H1 (cell line): ENCODE measurements around the gene ST6GALNAC5. TPM values are rescaled to one million over a fixed set of nuclear protein-coding genes. Genes with fewer than 3 reads are reported as not detected.

ENCODE experiments used
- CTCF ChIA-PET: fragments of 300-600 bp; sonication (Branson Sonifier 250); formaldehyde crosslinking; loops from one replicate; lab custom pipeline; 2021; ENCODE audit not compliant: partially characterized antibody; lab: Charles Lee
- POLR2A ChIA-PET: fragments of 300-600 bp; sonication (Branson Sonifier 250); formaldehyde crosslinking; loops from one replicate; lab custom pipeline; 2021; ENCODE audit warnings: inconsistent platforms; ENCODE audit not compliant: partially characterized antibody; lab: Charles Lee
- DNase-seq, 2 experiments: peaks; one replicate each; pipeline versions ENCODE4 v3.0.0 to v3.0.0-alpha.2; 2010 to 2022; ENCODE audit warnings: low spot score in 2 of 2, low read depth in 1 of 2, mixed read lengths in 1 of 2
- FAIRE-seq: peaks from 2 replicates; lab custom pipeline; 2011; peaks lifted over from hg19 to GRCh38; lab: Jason Lieb, UNC
- H2AFZ ChIP-seq: 2 replicates; pipeline ENCODE4 v1.8.1; 2012; ENCODE audit warnings: low read length, inconsistent platforms
- H2AK5ac ChIP-seq: 2 replicates; pipeline ENCODE4 v1.6.1; 2013; ENCODE audit warnings: low read depth, low read length
- H2BK120ac ChIP-seq: replicated peaks from 2 replicates; pipeline ENCODE3; 2013; ENCODE audit warnings: low read depth, low read length, inconsistent platforms
- H2BK12ac ChIP-seq: 2 replicates; pipeline ENCODE4 v1.6.1; 2013; ENCODE audit warnings: low read depth, low read length
- H2BK15ac ChIP-seq: 2 replicates; pipeline ENCODE4 v1.6.1; 2013; ENCODE audit warnings: low read length
- H2BK20ac ChIP-seq: 2 replicates; pipeline ENCODE4 v1.6.1; 2013; ENCODE audit warnings: low read length
- H2BK5ac ChIP-seq: 2 replicates; pipeline ENCODE4 v1.6.1; 2013; ENCODE audit warnings: low read depth, low read length
- H3K14ac ChIP-seq: 2 replicates; pipeline ENCODE4 v1.6.1; 2013; ENCODE audit warnings: inconsistent platforms; ENCODE audit not compliant: insufficient read length
- H3K18ac ChIP-seq: 2 replicates; pipeline ENCODE4 v1.6.1; 2013; ENCODE audit warnings: low read length; ENCODE audit errors: extremely low read depth
- H3K23ac ChIP-seq: 2 replicates; pipeline ENCODE4 v1.6.1; 2013; ENCODE audit warnings: inconsistent platforms; ENCODE audit not compliant: insufficient read length
- H3K23me2 ChIP-seq: 2 replicates; pipeline ENCODE4 v1.6.1; 2013; ENCODE audit warnings: low read depth, low read length
- H3K27ac ChIP-seq: 2 replicates; pipeline ENCODE4 v1.6.1; 2011; ENCODE audit warnings: low read depth, low read length, inconsistent platforms
- H3K27me3 ChIP-seq, 4 experiments: replicated peaks in 1 of 4; 1 replicate in 1 of 4; 2 replicates in 3 of 4; pipeline versions ENCODE4 v1.6.1 to v1.8.1; 2011 to 2013; ENCODE audit warnings: low read length in 3 of 4, mild to moderate bottlenecking in 3 of 4, inconsistent platforms in 2 of 4, mixed read lengths in 2 of 4, moderate library complexity in 1 of 4; ENCODE audit not compliant: control insufficient read depth in 3 of 4, insufficient read depth in 3 of 4; ENCODE audit errors: extremely low read depth in 1 of 4
- H3K36me3 ChIP-seq, 4 experiments: 2 replicates each; pipeline versions ENCODE4 v1.6.1 to v1.8.1; 2011 to 2013; ENCODE audit warnings: mild to moderate bottlenecking in 4 of 4, low read length in 3 of 4, moderate library complexity in 2 of 4, control low read depth in 1 of 4, inconsistent platforms in 1 of 4; ENCODE audit not compliant: insufficient read depth in 4 of 4, control insufficient read depth in 2 of 4
- H3K4ac ChIP-seq: replicated peaks from 2 replicates; pipeline ENCODE3; 2013; ENCODE audit warnings: low read length, low read depth, mixed read lengths, inconsistent platforms; ENCODE audit not compliant: insufficient read length
- H3K4me1 ChIP-seq, 4 experiments: replicated peaks in 1 of 4; 1 replicate in 1 of 4; 2 replicates in 3 of 4; pipeline versions ENCODE4 v1.6.1 to v1.8.1; 2011 to 2013; ENCODE audit warnings: low read length in 3 of 4, inconsistent platforms in 2 of 4, mixed read lengths in 1 of 4; ENCODE audit not compliant: insufficient read depth in 4 of 4, control insufficient read depth in 3 of 4
- H3K4me2 ChIP-seq, 2 experiments: 2 replicates each; pipeline versions ENCODE4 v1.6.1 to v1.8.1; 2011 to 2013; ENCODE audit warnings: low read depth in 2 of 2, low read length in 2 of 2, control low read depth in 1 of 2, inconsistent platforms in 1 of 2, mild to moderate bottlenecking in 1 of 2; ENCODE audit not compliant: insufficient read depth in 1 of 2
- H3K4me3 ChIP-seq, 4 experiments: fragments of 200-600, 300-600 bp in 1 of 4; sonication (generic), shearing (Covaris generic), sonication (Bioruptor Twin) in 1 of 4; 2 replicates each; pipeline versions ENCODE4 v1.5.1 to v1.8.1; 2011 to 2016; ENCODE audit warnings: low read length in 4 of 4, low read depth in 3 of 4, control low read depth in 2 of 4, inconsistent platforms in 2 of 4, mild to moderate bottlenecking in 2 of 4, mixed read lengths in 1 of 4, moderate library complexity in 1 of 4; ENCODE audit not compliant: insufficient read depth in 2 of 4; ENCODE audit errors: extremely low read depth in 1 of 4
- H3K56ac ChIP-seq: replicated peaks from 2 replicates; pipeline ENCODE3; 2013; ENCODE audit warnings: low read depth, mild to moderate bottlenecking, mixed read lengths, low read length, inconsistent platforms; ENCODE audit not compliant: insufficient read length
- H3K79me1 ChIP-seq: 2 replicates; pipeline ENCODE4 v1.6.1; 2013; ENCODE audit warnings: low read depth, low read length, control low read depth
- H3K79me2 ChIP-seq, 2 experiments: 2 replicates each; pipeline versions ENCODE4 v1.6.1 to v1.8.1; 2012 to 2013; ENCODE audit warnings: low read length in 2 of 2, mild to moderate bottlenecking in 2 of 2, inconsistent platforms in 1 of 2; ENCODE audit not compliant: insufficient read depth in 2 of 2, control insufficient read depth in 1 of 2
- H3K9ac ChIP-seq, 4 experiments: replicated peaks in 1 of 4; 1 replicate in 1 of 4; 2 replicates in 3 of 4; pipeline versions ENCODE4 v1.6.1 to v1.8.1; 2011 to 2013; ENCODE audit warnings: low read depth in 3 of 4, low read length in 3 of 4, control low read depth in 2 of 4, mild to moderate bottlenecking in 2 of 4, moderate library complexity in 2 of 4, inconsistent platforms in 1 of 4; ENCODE audit errors: extremely low read depth in 1 of 4
- H3K9me3 ChIP-seq, 2 experiments: 2 replicates each; pipeline versions ENCODE4 v1.6.1 to v1.8.1; 2012 to 2013; ENCODE audit warnings: mild to moderate bottlenecking in 2 of 2, moderate library complexity in 2 of 2, control low read depth in 1 of 2, inconsistent platforms in 1 of 2, low read depth in 1 of 2, low read length in 1 of 2, mixed read lengths in 1 of 2; ENCODE audit not compliant: insufficient read depth in 2 of 2
- H4K20me1 ChIP-seq, 2 experiments: replicated peaks in 1 of 2; 2 replicates each; pipeline versions ENCODE3 to v1.8.1; 2011 to 2013; ENCODE audit warnings: inconsistent platforms in 2 of 2, low read length in 2 of 2, mild to moderate bottlenecking in 1 of 2; ENCODE audit not compliant: insufficient read depth in 2 of 2, control insufficient read depth in 1 of 2
- H4K5ac ChIP-seq: 2 replicates; pipeline ENCODE4 v1.6.1; 2013; ENCODE audit warnings: low read length, low read depth, mixed read lengths, inconsistent platforms; ENCODE audit not compliant: insufficient read length
- H4K8ac ChIP-seq: 2 replicates; pipeline ENCODE4 v1.8.0; 2013; ENCODE audit warnings: mild to moderate bottlenecking, moderate library complexity, low read length, inconsistent platforms; ENCODE audit not compliant: insufficient read depth; ENCODE audit errors: extremely low read depth
- H4K91ac ChIP-seq: replicated peaks from 2 replicates; pipeline ENCODE3; 2013; ENCODE audit warnings: low read length, mixed read lengths, inconsistent platforms; ENCODE audit not compliant: insufficient read length
- BCL11A ChIP-seq, 2 experiments: IDR thresholded peaks; one replicate each; pipeline ENCODE4 v1.6.1; 2011; ENCODE audit warnings: low read depth in 2 of 2, low read length in 2 of 2, mild to moderate bottlenecking in 2 of 2
- E2F6 ChIP-seq: IDR thresholded peaks from 2 replicates; pipeline ENCODE4 v1.6.1; 2012; ENCODE audit warnings: inconsistent platforms
- EGR1 ChIP-seq: IDR thresholded peaks from 2 replicates; pipeline ENCODE4 v1.6.1; 2011; ENCODE audit warnings: low read depth, low read length, borderline replicate concordance
- EP300 ChIP-seq, 2 experiments: IDR thresholded peaks; 1 replicate in 1 of 2; 2 replicates in 1 of 2; pipeline ENCODE4 v1.6.1; 2011 to 2012; ENCODE audit warnings: low read depth in 2 of 2, low read length in 2 of 2, mild to moderate bottlenecking in 2 of 2, borderline replicate concordance in 1 of 2, inconsistent platforms in 1 of 2, moderate library complexity in 1 of 2
- KDM5A ChIP-seq: fragments of 200-600 bp; IDR thresholded peaks from 2 replicates; pipeline ENCODE4 v1.7.1; 2012; ENCODE audit warnings: mild to moderate bottlenecking, low read length, inconsistent platforms, mixed read lengths
- POU5F1 ChIP-seq: IDR thresholded peaks from 2 replicates; pipeline ENCODE4 v1.6.1; 2011; ENCODE audit warnings: low read depth, mild to moderate bottlenecking, low read length, moderate library complexity
- RFX5 ChIP-seq: IDR thresholded peaks from 2 replicates; pipeline ENCODE4 v1.6.1; 2011; ENCODE audit warnings: low read depth, low read length, improper control_type of control experiment, borderline replicate concordance
- SAP30 ChIP-seq: fragments of 300-600 bp; sonication (generic); IDR thresholded peaks from 2 replicates; pipeline ENCODE4 v1.7.1; 2012; ENCODE audit warnings: low read length, moderate library complexity, mild to moderate bottlenecking, inconsistent platforms; ENCODE audit not compliant: insufficient read depth, insufficient replicate concordance
- SIX5 ChIP-seq: IDR thresholded peaks from 2 replicates; pipeline ENCODE4 v1.6.1; 2011; ENCODE audit warnings: mild to moderate bottlenecking, low read depth, low read length
- TAF1 ChIP-seq: IDR thresholded peaks from 2 replicates; pipeline ENCODE4 v1.6.1; 2011; ENCODE audit warnings: mild to moderate bottlenecking, low read depth, low read length
- TCF12 ChIP-seq: IDR thresholded peaks from 2 replicates; pipeline ENCODE4 v1.6.1; 2011; ENCODE audit warnings: low read depth, mild to moderate bottlenecking, low read length
- YY1 ChIP-seq: IDR thresholded peaks from 2 replicates; pipeline ENCODE4 v1.6.1; 2011; ENCODE audit warnings: low read depth, mild to moderate bottlenecking, low read length
- WGBS, 2 experiments: shearing (Covaris generic) in 1 of 2; methylation state at CpG; one replicate each; pipeline versions ENCODE4 v1.1.6 to v1.1.7; 2013 to 2015; ENCODE audit warnings: low lambda C conversion rate in 2 of 2, mixed read lengths in 2 of 2, inconsistent platforms in 1 of 2, low coverage in 1 of 2, missing lambda C conversion rate in 1 of 2; ENCODE audit not compliant: insufficient replicate concordance in 2 of 2, insufficient coverage in 1 of 2, insufficient read length in 1 of 2; ENCODE audit errors: extremely low coverage in 1 of 2, missing lambda C conversion rate in 1 of 2; 5-methylcytosine and 5-hydroxymethylcytosine counted together
- polyA plus RNA-seq, 7 experiments: library from polyadenylated mRNA; depleted of rRNA in 3 of 7; stranded (reverse) in 5 of 7; unstranded in 2 of 7; fragments of >200 nt in 5 of 7; fragments of 200-250 nt in 2 of 7; gene quantifications; 1 replicate in 5 of 7; 2 replicates in 1 of 7; 4 replicates in 1 of 7; pipeline versions ENCODE4 v1.2.1 to v1.2.3, GENCODE V29; 2011 to 2013; ENCODE audit warnings: missing spikeins in 2 of 7, mixed read lengths in 2 of 7
- total RNA-seq: library from RNA; stranded (reverse); fragmentation: NEBNext Ultra II Directional; extraction: Animal tissue kit (Norgen Biotek cat#: 25700); gene quantifications from 2 replicates; pipeline ENCODE4 v1.2.1, GENCODE V29; 2021

Gene ST6GALNAC5
- total and polyA plus RNA-seq, 2 of the 8 experiments (the other 6 are each of a cell fraction or from before 2014, with no cell fraction given): 6.2 to 7.3 TPM

- Histone ChIP-seq H3K4me3 (no peak overlapping the region), H4K91ac (no peak overlapping the region), H3K4me2 (no peak overlapping the region), H3K27me3 (no peaks in the 10 kb centered on the region), H3K36me3 (no peaks in the 10 kb centered on the region), H3K18ac (no peak overlapping the region), H3K4me1 (no peaks in the 10 kb centered on the region), H4K5ac (no peak overlapping the region), H3K27ac (no peak overlapping the region), H3K9ac (no peak overlapping the region), H2BK5ac (no peak overlapping the region), H2AK5ac (no peak overlapping the region), H2BK15ac (no peak overlapping the region), H3K23me2 (no peaks in the 10 kb centered on the region), H3K56ac (no peak overlapping the region), H3K9me3 (0 out of 4 replicates have a peak, but pooled peaks cover 0 to 2% of the 10 kb centered on the region in 2 experiments), H4K8ac (no peak overlapping the region), H3K14ac (no peak overlapping the region), H2BK120ac (no peak overlapping the region), H2BK20ac (no peak overlapping the region), H3K79me1 (no peaks in the 10 kb centered on the region), H2BK12ac (no peak overlapping the region), H4K20me1 (no peaks in the 10 kb centered on the region), H3K79me2 (no peaks in the 10 kb centered on the region), H3K4ac (no peak overlapping the region), H3K23ac (no peak overlapping the region), H2AFZ (no peak overlapping the region)
- ChIA-PET POLR2A (no interaction called here), CTCF (no interaction called here)
- no peak for FAIRE-seq
- no peak for DNase-seq
- 86% methylated on average over 3 of the region's 3 CpGs; no CpG with 5 or more reads in 1 of the 2 experiments for WGBS, 2 experiments
- TF ChIP-seq E2F6 (no peak), TCF12 (no peak), KDM5A (no peak), EP300 (IDR thresholded peaks at IDR 0.05; ENCODE audit: borderline replicate concordance in 1 of 2, low read depth in 2 of 2, low read length in 2 of 2) (no peak), BCL11A (IDR thresholded peaks at IDR 0.05; ENCODE audit: low read depth in 2 of 2, low read length in 2 of 2) (no peak), RFX5 (no peak), EGR1 (no peak), SAP30 (no peak), POU5F1 (no peak), YY1 (no peak), TAF1 (no peak), SIX5 (no peak)
Observed at GRCh38 chr1:77040826-77041225, 173.5 kb downstream of the ST6GALNAC5 start.
